Measurements from ENCODE around the gene SCEL.
"Not testable (repeated sequence)": the region's sequence is repeated elsewhere in the genome, so short reads cannot be mapped to it uniquely, and the experiment has no call there.

The SCEL gene

GRCh38 chr13:77662301-77662700, 126.8 kb downstream of the SCEL start:
- not testable (repeated sequence) for DNase-seq (ENCODE audit: low spot score)

GRCh38 chr13:77662831-77663230, 127.3 kb downstream of the SCEL start:
- not testable (repeated sequence) for DNase-seq (ENCODE audit: low spot score)

- DNase-seq (ENCODE audit: low spot score): no peak
Measured at GRCh38 chr13:77674852-77675251, 139.3 kb downstream of the SCEL start.

- no peak for DNase-seq (ENCODE audit: low spot score)
Measured at GRCh38 chr13:77678691-77679235, 143.3 kb downstream of the SCEL start.

- no peak for DNase-seq (ENCODE audit: low spot score)
Measured at GRCh38 chr13:77687799-77688198, 152.3 kb downstream of the SCEL start.

- DNase-seq (ENCODE audit: low spot score): no peak
Measured at GRCh38 chr13:77691871-77692270, 156.4 kb downstream of the SCEL start.

GRCh38 chr13:77692746-77693448, 157.4 kb downstream of the SCEL start:
- DNase-seq (ENCODE audit: low spot score): peak; percentile 74

- no peak for DNase-seq (ENCODE audit: low spot score)
Measured at GRCh38 chr13:77693449-77693940, 158.0 kb downstream of the SCEL start.
